ENCODE measurements around the gene ANKS6. TPM values are rescaled to one million over a fixed set of nuclear protein-coding genes. Genes with fewer than 3 reads are reported as not detected.

ANKS6 gene
- total RNA-seq, 4 donors from 2014 or later = 11.0 to 21.7 (median 15.3) TPM

DNA sequence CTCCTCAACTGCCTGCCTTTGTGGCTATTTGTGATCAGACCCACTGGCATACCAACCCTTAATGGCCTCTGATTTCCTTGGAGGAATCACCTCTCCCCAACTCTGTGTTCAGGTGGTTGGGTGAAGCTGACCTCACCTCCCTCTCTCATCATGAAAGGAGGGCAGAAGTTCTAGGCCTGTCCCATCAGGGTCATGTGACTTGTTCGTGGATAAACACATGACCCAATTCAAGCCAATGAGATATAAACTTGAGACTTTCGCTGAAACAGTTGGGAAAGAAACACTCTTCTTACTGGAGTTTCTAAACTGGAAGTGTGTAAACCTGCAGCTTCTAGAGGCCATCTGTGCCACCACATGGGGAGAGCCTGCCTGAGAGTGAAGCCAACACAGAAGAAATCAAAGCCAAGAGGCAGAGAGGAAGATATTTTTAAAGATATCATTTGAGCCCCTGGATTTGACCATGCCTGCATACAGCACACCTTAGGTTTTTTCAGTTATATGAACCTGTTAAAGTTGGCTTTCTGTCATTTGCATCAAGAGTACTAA is 93.4 kb downstream of the ANKS6 start:
- Histone ChIP-seq H3K27ac (no peak overlapping the region), H3K4me1 (peaks cover 0 to 12% (median 7%) of the 10 kb centered on the region in 3 donors), H3K36me3 (no peaks in the 10 kb centered on the region), H3K9me3 (no peaks in the 10 kb centered on the region), H3K27me3 (peaks cover 6 to 91% (median 9%) of the 10 kb centered on the region in 4 donors), H3K4me3 (no peak overlapping the region)
- no peak for TF ChIP-seq POLR2A (IDR thresholded peaks at IDR 0.05)
- TF ChIP-seq, protein P1, sequence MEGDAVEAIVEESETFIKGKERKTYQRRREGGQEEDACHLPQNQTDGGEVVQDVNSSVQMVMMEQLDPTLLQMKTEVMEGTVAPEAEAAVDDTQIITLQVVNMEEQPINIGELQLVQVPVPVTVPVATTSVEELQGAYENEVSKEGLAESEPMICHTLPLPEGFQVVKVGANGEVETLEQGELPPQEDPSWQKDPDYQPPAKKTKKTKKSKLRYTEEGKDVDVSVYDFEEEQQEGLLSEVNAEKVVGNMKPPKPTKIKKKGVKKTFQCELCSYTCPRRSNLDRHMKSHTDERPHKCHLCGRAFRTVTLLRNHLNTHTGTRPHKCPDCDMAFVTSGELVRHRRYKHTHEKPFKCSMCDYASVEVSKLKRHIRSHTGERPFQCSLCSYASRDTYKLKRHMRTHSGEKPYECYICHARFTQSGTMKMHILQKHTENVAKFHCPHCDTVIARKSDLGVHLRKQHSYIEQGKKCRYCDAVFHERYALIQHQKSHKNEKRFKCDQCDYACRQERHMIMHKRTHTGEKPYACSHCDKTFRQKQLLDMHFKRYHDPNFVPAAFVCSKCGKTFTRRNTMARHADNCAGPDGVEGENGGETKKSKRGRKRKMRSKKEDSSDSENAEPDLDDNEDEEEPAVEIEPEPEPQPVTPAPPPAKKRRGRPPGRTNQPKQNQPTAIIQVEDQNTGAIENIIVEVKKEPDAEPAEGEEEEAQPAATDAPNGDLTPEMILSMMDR (IDR thresholded peaks at IDR 0.05) = no peak
- 41% methylated on average over 2 of the region's 2 CpGs; no CpG with 5 or more reads in 1 of the 2 donors for WGBS, 2 donors
- intact Hi-C loops (cut with DNase I) = no loop called here
- no peak for DNase-seq

DNA sequence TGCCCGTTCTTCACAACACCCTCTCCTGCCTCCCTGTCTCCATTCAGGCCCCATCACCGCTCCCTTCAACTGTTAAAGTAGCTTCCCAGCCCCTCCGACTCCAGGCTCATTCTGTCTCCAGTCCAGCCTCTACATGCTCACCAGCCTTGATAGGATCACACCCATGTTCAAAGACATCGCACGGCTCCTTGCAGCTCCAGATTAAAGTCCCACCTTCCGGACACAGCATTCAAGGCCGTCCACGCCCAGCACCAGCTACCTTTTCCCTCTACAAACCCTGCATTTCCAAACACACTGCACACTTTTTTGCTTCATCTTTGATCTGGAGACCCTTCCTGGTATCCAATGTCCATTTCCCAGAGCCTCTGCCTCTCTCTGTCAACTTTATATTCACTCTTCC is 94.0 kb downstream of the ANKS6 start:
- TF ChIP-seq, protein P1 (IDR thresholded peaks at IDR 0.05) = no peak
- no peak for TF ChIP-seq POLR2A (IDR thresholded peaks at IDR 0.05)
- intact Hi-C loops (cut with DNase I) = no loop called here
- WGBS, 2 donors = 81 to 89% methylated on average over 8 of the region's 8 CpGs

DNA sequence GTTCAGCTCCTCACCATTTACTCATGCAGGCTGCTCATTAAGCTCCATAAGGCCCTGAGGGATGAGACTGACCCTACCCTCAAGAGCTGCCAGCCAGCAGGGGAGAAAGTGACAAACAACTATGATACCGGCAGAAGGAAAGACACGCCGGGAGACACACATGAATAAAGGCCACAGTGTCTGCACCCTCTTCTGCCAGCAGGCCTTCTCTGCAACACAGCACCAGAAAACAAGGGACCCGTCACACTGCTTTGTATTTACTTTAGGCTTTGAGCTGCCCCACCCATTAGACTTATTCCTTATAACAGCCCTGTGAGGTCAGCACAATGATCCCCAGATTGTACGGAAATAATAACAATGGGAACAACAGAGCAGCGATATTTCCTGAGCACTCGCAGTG is 94.8 kb downstream of the ANKS6 start:
- no peak overlapping the region for H3K27ac ChIP-seq
- TF ChIP-seq, protein P1 (IDR thresholded peaks at IDR 0.05) = no peak
- no peak for TF ChIP-seq POLR2A (IDR thresholded peaks at IDR 0.05)
- intact Hi-C loops (cut with DNase I) = no loop called here
- H3K36me3 ChIP-seq = no peaks in the 10 kb centered on the region
- H3K9me3 ChIP-seq = no peaks in the 10 kb centered on the region
- H3K27me3 ChIP-seq = peaks cover 0 to 77% (median 0%) of the 10 kb centered on the region in 4 donors
- H3K4me1 ChIP-seq = no peaks in the 10 kb centered on the region
- WGBS, 2 donors = 40 to 61% methylated on average over 6 to 7 of the region's 7 CpGs
- no peak for DNase-seq
- no peak overlapping the region for H3K4me3 ChIP-seq

More for the DNA sequence above, 94.0 kb downstream of the ANKS6 start:
- no peak for DNase-seq
- H3K4me1 ChIP-seq = peaks cover 0 to 7% (median 2%) of the 10 kb centered on the region in 3 donors
- no peaks in the 10 kb centered on the region for H3K36me3 ChIP-seq
- no peak overlapping the region for H3K4me3 ChIP-seq
- no peak overlapping the region for H3K27ac ChIP-seq
- H3K9me3 ChIP-seq = no peaks in the 10 kb centered on the region
- peaks cover under 1 to 85% (median 4%) of the 10 kb centered on the region in 4 donors for H3K27me3 ChIP-seq

DNA sequence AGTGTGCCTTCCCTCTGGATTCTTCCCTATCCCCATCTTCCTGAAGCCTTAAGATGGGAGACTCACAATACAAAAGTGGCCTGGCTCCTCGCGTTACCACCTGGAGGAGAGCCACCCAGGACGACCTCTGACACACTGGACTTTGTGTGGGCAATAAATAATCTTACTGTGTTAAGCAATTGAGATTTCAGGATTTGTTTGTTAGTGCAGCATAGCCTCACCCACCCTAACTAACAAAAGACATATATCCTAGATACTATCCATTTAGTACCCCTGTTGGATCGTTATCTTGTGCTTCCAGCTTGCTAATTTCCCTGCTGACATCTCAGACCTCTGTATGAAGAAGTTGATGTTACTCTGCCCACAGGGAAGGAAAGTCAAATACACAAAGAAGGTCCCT is 95.6 kb downstream of the ANKS6 start:
- Histone ChIP-seq H3K27ac (no peak overlapping the region), H3K27me3 (peaks cover 0 to 76% (median 0%) of the 10 kb centered on the region in 4 donors), H3K36me3 (no peaks in the 10 kb centered on the region), H3K9me3 (no peaks in the 10 kb centered on the region), H3K4me3 (no peak overlapping the region), H3K4me1 (no peaks in the 10 kb centered on the region)
- no peak for TF ChIP-seq POLR2A (IDR thresholded peaks at IDR 0.05)
- TF ChIP-seq, protein P1 (IDR thresholded peaks at IDR 0.05) = no peak
- intact Hi-C loops (cut with DNase I) = no loop called here
- WGBS, 2 donors = 42 to 44% methylated on average over 4 of the region's 4 CpGs
- no peak for DNase-seq

DNA sequence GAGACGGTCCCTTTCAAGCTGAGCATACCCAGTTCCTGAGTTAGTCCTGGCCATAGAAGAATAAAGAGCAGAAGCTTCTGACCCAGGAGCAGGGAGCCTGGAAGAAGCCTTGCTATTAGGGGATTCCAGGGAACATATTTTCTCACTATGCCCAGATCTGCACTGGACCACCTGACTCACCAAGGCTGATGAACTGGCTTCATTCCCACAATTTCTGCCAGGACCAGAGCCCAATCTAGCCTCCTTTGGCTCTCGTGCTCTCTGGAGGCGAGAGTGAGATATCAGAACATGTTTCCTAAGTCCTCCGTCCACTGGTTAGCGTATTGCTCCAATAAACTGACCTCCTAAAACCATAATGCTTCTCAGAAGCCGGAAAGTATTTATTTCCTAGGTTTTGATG is 97.5 kb downstream of the ANKS6 start:
- TF ChIP-seq POLR2A (IDR thresholded peaks at IDR 0.05) = no peak
- TF ChIP-seq, protein P1 (IDR thresholded peaks at IDR 0.05) = no peak
- Histone ChIP-seq H3K4me3 (no peak overlapping the region), H3K36me3 (no peaks in the 10 kb centered on the region), H3K27ac (no peak overlapping the region), H3K27me3 (peaks cover 0 to 71% (median 0%) of the 10 kb centered on the region in 4 donors), H3K4me1 (no peaks in the 10 kb centered on the region), H3K9me3 (no peaks in the 10 kb centered on the region)
- intact Hi-C loops (cut with DNase I) = no loop called here
- no peak for DNase-seq
- WGBS, 2 donors = 73 to 74% methylated on average over 5 of the region's 6 CpGs

All from esophagus squamous epithelium (tissue), 5 donors.